Stimulated activated naive CD8-positive, alpha-beta T cell treated with anti-CD3 and anti-CD28 coated beads, Interleukin-15, amount 100 ng/mL, for 72 hours (primary cell): ENCODE data around the gene TRIB2.
"Not testable (repeated sequence)": the region's sequence is repeated elsewhere in the genome, so short reads cannot be mapped to it uniquely, and the experiment has no call there.

Experiments used
- ATAC-seq: fragments of 150-1000 bp; cut with Tn5 transposase; 2 replicates; pipeline ENCODE4 v1.10.0; 2021; ENCODE audit warnings: mild to moderate bottlenecking, moderate library complexity
- DNase-seq, 2 donors: peaks; one replicate each; pipeline ENCODE4 v3.0.0; 2021 to 2022
- H3K27ac Mint-ChIP-seq, 2 donors: one replicate each; pipeline ENCODE4 v1.8.0; 2022; ENCODE audit warnings: mild to moderate bottlenecking in 2 of 2, mixed read lengths in 2 of 2, moderate library complexity in 2 of 2
- H3K27me3 Mint-ChIP-seq: one replicate; pipeline ENCODE4 v1.8.0; 2022; ENCODE audit warnings: mixed read lengths
- H3K4me1 Mint-ChIP-seq: one replicate; pipeline ENCODE4 v1.8.0; 2022; ENCODE audit warnings: mild to moderate bottlenecking, mixed read lengths
- H3K4me3 Mint-ChIP-seq, 2 donors: one replicate each; pipeline ENCODE4 v1.8.0; 2022; ENCODE audit warnings: mild to moderate bottlenecking in 2 of 2, mixed read lengths in 2 of 2, moderate library complexity in 1 of 2
- H3K9me3 Mint-ChIP-seq, 2 donors: one replicate each; pipeline ENCODE4 v1.8.0; 2022; ENCODE audit warnings: mixed read lengths in 2 of 2

The TRIB2 gene

GRCh38 chr2:12716282-12717190 is at the start of gene TRIB2:
Gene TRIB2, plus strand, starts transcription at chr2:12716936. Its CDS starts 1,372 bp downstream, at chr2:12718308.
- no peaks in the 10 kb centered on the region for H3K9me3 Mint-ChIP-seq
- peak; percentile 83 for ATAC-seq
- H3K4me3 Mint-ChIP-seq = peak within 1 kb of the TSS; percentile 92 to 100
- H3K4me1 Mint-ChIP-seq = peaks cover 45% of the 10 kb centered on the region
- DNase-seq = peak; percentile 87
- H3K27me3 Mint-ChIP-seq = peaks cover 16% of the 10 kb centered on the region
- peak within 1 kb of the TSS; percentile 89 to 96 for H3K27ac Mint-ChIP-seq

- H3K4me3 Mint-ChIP-seq = no peak overlapping the region
- no peaks in the 10 kb centered on the region for H3K4me1 Mint-ChIP-seq
- H3K9me3 Mint-ChIP-seq = peaks cover 18 to 19% of the 10 kb centered on the region in 2 donors
- DNase-seq (no peak), ATAC-seq (no peak)
- no peak overlapping the region for H3K27ac Mint-ChIP-seq
- no peaks in the 10 kb centered on the region for H3K27me3 Mint-ChIP-seq
Observed at GRCh38 chr2:12669036-12669435, 47.7 kb upstream of the TRIB2 start.

DNA sequence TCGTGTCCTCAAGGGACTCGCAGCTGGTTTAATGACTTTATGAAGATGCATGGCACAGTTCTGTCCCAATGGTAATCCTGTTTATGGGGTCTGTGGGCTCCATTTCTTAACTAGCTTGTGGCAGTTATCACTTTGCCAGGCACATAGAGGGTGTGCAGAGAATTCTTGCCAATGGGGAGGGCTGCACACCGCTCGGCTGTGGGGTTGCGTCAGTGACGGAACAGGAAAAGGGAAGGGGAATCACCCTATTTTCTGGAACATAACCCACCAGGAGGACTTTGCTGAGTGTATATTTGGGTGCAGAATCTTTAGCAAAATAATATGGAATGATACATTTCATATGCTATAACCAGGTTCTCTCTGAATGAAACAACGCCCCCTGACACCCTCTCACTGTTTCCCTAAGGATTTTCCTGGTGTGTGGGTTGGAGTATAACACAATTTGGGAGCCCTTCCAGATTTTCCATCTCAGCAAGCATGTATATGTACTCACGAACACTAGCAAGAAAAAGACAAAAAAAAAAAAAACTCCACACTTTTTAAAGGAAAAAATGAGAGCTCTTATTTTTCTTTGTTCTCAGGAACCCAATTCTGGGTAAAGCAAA is 43.9 kb upstream of the TRIB2 start:
- H3K9me3 Mint-ChIP-seq = no peaks in the 10 kb centered on the region
- no peak for DNase-seq
- H3K4me1 Mint-ChIP-seq = no peaks in the 10 kb centered on the region
- H3K4me3 Mint-ChIP-seq = no peak overlapping the region
- H3K27ac Mint-ChIP-seq = no peak overlapping the region
- ATAC-seq = no peak
- no peaks in the 10 kb centered on the region for H3K27me3 Mint-ChIP-seq

DNA sequence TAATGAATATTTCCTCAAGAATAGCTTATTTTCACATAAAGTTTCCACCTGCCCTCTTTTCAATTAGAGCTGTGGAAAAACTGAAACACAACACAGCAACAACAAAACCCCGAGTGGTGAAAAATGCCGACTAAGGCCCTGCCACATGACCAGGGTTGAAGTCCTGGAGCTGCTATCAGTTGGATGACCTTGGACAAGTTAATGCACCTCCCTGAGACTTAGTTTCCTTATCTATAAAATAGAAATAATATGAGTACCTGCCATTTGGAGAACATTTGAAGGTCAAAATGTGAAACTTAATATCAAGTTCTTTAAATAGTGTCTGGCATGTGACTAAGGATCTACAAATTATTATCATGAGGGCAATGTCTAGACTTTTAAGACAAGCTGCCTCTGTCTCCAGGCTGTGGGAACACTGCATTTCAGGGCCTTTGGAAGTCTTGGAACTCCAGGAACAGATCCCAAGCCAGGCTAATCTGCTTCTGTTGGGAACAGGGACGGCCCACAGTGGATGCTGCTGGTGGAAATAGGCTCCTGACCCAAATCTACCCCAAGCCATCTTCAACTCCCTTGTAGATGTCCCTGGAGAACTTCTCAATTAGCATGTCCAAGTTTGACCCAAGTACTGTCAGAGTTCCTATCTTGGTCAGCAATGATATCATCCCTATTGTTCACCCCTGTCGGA is 42.0 kb upstream of the TRIB2 start:
- no peaks in the 10 kb centered on the region for H3K27me3 Mint-ChIP-seq
- no peak overlapping the region for H3K27ac Mint-ChIP-seq
- no peak for ATAC-seq
- H3K9me3 Mint-ChIP-seq = peaks cover 2 to 9% of the 10 kb centered on the region in 2 donors
- no peak overlapping the region for H3K4me3 Mint-ChIP-seq
- H3K4me1 Mint-ChIP-seq = no peaks in the 10 kb centered on the region
- no peak for DNase-seq

DNA sequence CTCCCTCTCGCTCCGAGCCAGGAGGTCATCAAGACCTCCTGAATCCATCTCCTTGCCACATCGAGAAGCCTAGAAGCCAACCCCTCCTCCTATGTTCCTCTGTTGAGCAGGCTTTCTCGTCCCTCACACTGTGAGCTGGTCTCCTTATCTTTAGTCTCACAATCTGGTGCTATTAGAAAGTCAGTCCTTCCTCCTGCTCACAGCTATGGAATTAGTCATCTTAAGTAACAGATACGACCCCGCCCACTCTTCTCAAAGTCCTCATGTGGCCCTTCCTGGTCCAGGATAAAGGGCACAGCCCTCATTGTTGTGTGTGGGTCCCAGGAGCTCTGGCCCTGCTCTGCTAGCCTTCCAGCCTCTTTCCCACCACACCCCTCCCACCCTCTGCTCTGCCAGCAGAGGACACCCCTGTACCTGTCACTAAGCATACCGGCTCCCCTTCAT is 41.4 kb upstream of the TRIB2 start:
- H3K27ac Mint-ChIP-seq = peak overlapping the region in 1 of 2 donors; percentile 6
- peaks cover 8 to 14% of the 10 kb centered on the region in 2 donors for H3K9me3 Mint-ChIP-seq
- DNase-seq = no peak
- no peak for ATAC-seq
- no peak overlapping the region for H3K4me3 Mint-ChIP-seq
- H3K27me3 Mint-ChIP-seq = no peaks in the 10 kb centered on the region
- no peaks in the 10 kb centered on the region for H3K4me1 Mint-ChIP-seq

GRCh38 chr2:12675801-12676200 is 40.9 kb upstream of the TRIB2 start:
- no peaks in the 10 kb centered on the region for H3K4me1 Mint-ChIP-seq
- ATAC-seq = no peak

GRCh38 chr2:12676771-12677170 is 40.0 kb upstream of the TRIB2 start:
- DNase-seq (no peak), ATAC-seq (no peak)
- no peaks in the 10 kb centered on the region for H3K4me1 Mint-ChIP-seq
- H3K4me3 Mint-ChIP-seq = no peak overlapping the region
- no peaks in the 10 kb centered on the region for H3K27me3 Mint-ChIP-seq
- no peak overlapping the region for H3K27ac Mint-ChIP-seq
- peaks cover 8 to 14% of the 10 kb centered on the region in 2 donors for H3K9me3 Mint-ChIP-seq

More at GRCh38 chr2:12675801-12676200, 40.9 kb upstream of the TRIB2 start:
- peaks cover 8 to 14% of the 10 kb centered on the region in 2 donors for H3K9me3 Mint-ChIP-seq
- DNase-seq = no peak
- no peak overlapping the region for H3K4me3 Mint-ChIP-seq
- H3K27me3 Mint-ChIP-seq = no peaks in the 10 kb centered on the region
- no peak overlapping the region for H3K27ac Mint-ChIP-seq

- H3K9me3 Mint-ChIP-seq = peaks cover 8 to 14% of the 10 kb centered on the region in 2 donors
- ATAC-seq (no peak), DNase-seq (no peak)
- H3K4me3 Mint-ChIP-seq = no peak overlapping the region
- H3K4me1 Mint-ChIP-seq = no peaks in the 10 kb centered on the region
- no peaks in the 10 kb centered on the region for H3K27me3 Mint-ChIP-seq
- H3K27ac Mint-ChIP-seq = no peak overlapping the region
Observed at GRCh38 chr2:12678186-12678585, 38.5 kb upstream of the TRIB2 start.

GRCh38 chr2:12679550-12680072 is 37.1 kb upstream of the TRIB2 start:
- H3K4me3 Mint-ChIP-seq = no peak overlapping the region
- peaks cover 8 to 14% of the 10 kb centered on the region in 2 donors for H3K9me3 Mint-ChIP-seq
- no peak overlapping the region for H3K27ac Mint-ChIP-seq
- no peaks in the 10 kb centered on the region for H3K4me1 Mint-ChIP-seq
- H3K27me3 Mint-ChIP-seq = peaks cover 9% of the 10 kb centered on the region
- no peak for DNase-seq
- ATAC-seq = no peak

DNA sequence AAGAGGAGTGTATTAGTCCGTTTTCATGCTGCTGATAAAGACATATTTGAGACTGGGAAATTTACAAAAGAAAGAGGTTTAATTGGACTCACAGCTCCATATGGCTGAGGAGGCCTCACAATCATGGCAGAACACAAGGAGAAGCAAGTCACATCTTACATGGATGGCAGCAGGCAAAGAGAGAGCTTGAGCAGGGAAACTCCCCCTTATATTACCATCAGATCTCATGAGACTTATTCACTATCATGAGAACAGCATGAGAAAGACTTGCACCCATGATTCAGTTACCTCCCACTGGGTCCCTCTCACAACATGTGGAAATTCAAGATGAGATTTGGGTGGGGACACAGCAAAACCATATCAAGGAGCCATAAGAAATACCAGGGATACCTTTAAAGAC is 36.6 kb upstream of the TRIB2 start:
- not testable (repeated sequence) for H3K4me3 Mint-ChIP-seq, DNase-seq, H3K27ac Mint-ChIP-seq, H3K4me1 Mint-ChIP-seq, ATAC-seq
- H3K27me3 Mint-ChIP-seq = peaks cover 12% of the 10 kb centered on the region
- peaks cover 8 to 14% of the 10 kb centered on the region in 2 donors for H3K9me3 Mint-ChIP-seq

DNA sequence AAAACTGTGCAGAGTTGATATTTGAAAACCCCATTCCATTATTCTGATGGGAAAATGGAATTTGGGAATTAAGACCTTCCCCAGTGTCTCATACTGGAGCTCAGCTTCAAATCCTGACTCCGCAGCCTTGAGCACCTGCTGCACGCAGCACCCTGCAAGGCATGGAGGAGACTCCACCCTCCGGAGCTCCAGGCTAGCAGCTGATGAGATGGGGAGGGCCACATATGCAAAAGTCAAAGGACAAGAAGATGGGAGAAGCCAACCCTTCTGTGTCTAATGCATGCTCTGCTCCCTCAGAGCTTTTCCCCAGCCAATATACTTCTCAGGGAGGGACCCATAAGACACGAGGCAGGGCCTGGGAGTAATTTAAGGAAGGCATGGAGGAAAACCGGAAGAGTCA is 34.7 kb upstream of the TRIB2 start:
- H3K4me3 Mint-ChIP-seq = no peak overlapping the region
- peaks cover 12% of the 10 kb centered on the region for H3K27me3 Mint-ChIP-seq
- H3K27ac Mint-ChIP-seq = no peak overlapping the region
- H3K9me3 Mint-ChIP-seq = peaks cover 8 to 14% of the 10 kb centered on the region in 2 donors
- ATAC-seq (no peak), DNase-seq (no peak)
- no peaks in the 10 kb centered on the region for H3K4me1 Mint-ChIP-seq

GRCh38 chr2:12683457-12684100 is 33.2 kb upstream of the TRIB2 start:
- Mint-ChIP-seq H3K4me3 (no peak overlapping the region), H3K9me3 (peaks cover 8 to 14% of the 10 kb centered on the region in 2 donors), H3K27ac (no peak overlapping the region), H3K27me3 (peaks cover 12% of the 10 kb centered on the region), H3K4me1 (no peaks in the 10 kb centered on the region)
- no peak for ATAC-seq
- DNase-seq = no peak

- no peaks in the 10 kb centered on the region for H3K4me1 Mint-ChIP-seq
- H3K9me3 Mint-ChIP-seq = peaks cover 8 to 9% of the 10 kb centered on the region in 2 donors
- H3K27me3 Mint-ChIP-seq = peaks cover 12% of the 10 kb centered on the region
- no peak overlapping the region for H3K4me3 Mint-ChIP-seq
- DNase-seq = no peak
- no peak overlapping the region for H3K27ac Mint-ChIP-seq
- no peak for ATAC-seq
Observed at GRCh38 chr2:12684471-12684936, 32.2 kb upstream of the TRIB2 start.

- Mint-ChIP-seq H3K27ac (no peak overlapping the region), H3K4me3 (no peak overlapping the region), H3K4me1 (no peaks in the 10 kb centered on the region), H3K9me3 (peaks cover 3 to 9% of the 10 kb centered on the region in 2 donors), H3K27me3 (peaks cover 12% of the 10 kb centered on the region)
- ATAC-seq (no peak), DNase-seq (no peak)
Observed at GRCh38 chr2:12685145-12685544, 31.6 kb upstream of the TRIB2 start.

- ATAC-seq (no peak), DNase-seq (no peak)
- no peaks in the 10 kb centered on the region for H3K4me1 Mint-ChIP-seq
- H3K27ac Mint-ChIP-seq = peak overlapping the region in 1 of 2 donors; percentile 41
- peaks cover 12% of the 10 kb centered on the region for H3K27me3 Mint-ChIP-seq
- H3K4me3 Mint-ChIP-seq = no peak overlapping the region
- H3K9me3 Mint-ChIP-seq = peaks cover 0 to 8% of the 10 kb centered on the region in 2 donors
Observed at GRCh38 chr2:12685956-12686355, 30.8 kb upstream of the TRIB2 start.
